Right forelimb (tissue), 1 donor: Measurements from ENCODE around the gene TMEM258.
A peak's percentile ranks its signal among the peaks of the same experiment; 100 is the strongest.

Experiments used
- DNase-seq: peaks from one replicate; pipeline ENCODE4 v3.0.0-alpha.2; 2018

TMEM258 gene

GRCh38 chr11:61794579-61794978 lies 2.2 kb upstream of the TMEM258 start:
- DNase-seq = no peak

- no peak for DNase-seq
These were observed 1.4 kb upstream of the TMEM258 start for GRCh38 chr11:61793829-61794204.

- no peak for DNase-seq
These were observed 857 bp upstream of the TMEM258 start for GRCh38 chr11:61793083-61793828.

- peak; percentile 81 for DNase-seq
These were observed 576 bp downstream of the TMEM258 start for GRCh38 chr11:61791737-61792309.

- DNase-seq = no peak
These were observed 4.4 kb downstream of the TMEM258 start for GRCh38 chr11:61787928-61788491.

- no peak for DNase-seq
These were observed 6.5 kb downstream of the TMEM258 start for GRCh38 chr11:61785837-61786402.

- DNase-seq = no peak
These were observed 7.9 kb downstream of the TMEM258 start for GRCh38 chr11:61784506-61784805.

- no peak for DNase-seq
These were observed 8.5 kb downstream of the TMEM258 start for GRCh38 chr11:61783717-61784505.

- no peak for DNase-seq
These were observed 9.6 kb downstream of the TMEM258 start for GRCh38 chr11:61782841-61783240.

GRCh38 chr11:61782299-61782698 lies 10.1 kb downstream of the TMEM258 start:
- DNase-seq = no peak

GRCh38 chr11:61781585-61781984 lies 10.8 kb downstream of the TMEM258 start:
- no peak for DNase-seq

GRCh38 chr11:61780581-61781162 lies 11.7 kb downstream of the TMEM258 start:
- no peak for DNase-seq

- DNase-seq = no peak
These were observed 12.5 kb downstream of the TMEM258 start for GRCh38 chr11:61779666-61780525.

- DNase-seq = no peak
These were observed 13.3 kb downstream of the TMEM258 start for GRCh38 chr11:61778920-61779650.

- no peak for DNase-seq
These were observed 14.0 kb downstream of the TMEM258 start for GRCh38 chr11:61778357-61778886.

- DNase-seq = no peak
These were observed 14.9 kb downstream of the TMEM258 start for GRCh38 chr11:61777234-61778090.

GRCh38 chr11:61776561-61777075 lies 15.8 kb downstream of the TMEM258 start:
- no peak for DNase-seq

GRCh38 chr11:61775606-61776554 lies 16.5 kb downstream of the TMEM258 start:
- no peak for DNase-seq

GRCh38 chr11:61775106-61775505 lies 17.3 kb downstream of the TMEM258 start:
- no peak for DNase-seq
